GM12878 (cell line): Measurements from ENCODE around the gene CNN1. TPM values are rescaled to one million over a fixed set of nuclear protein-coding genes. Genes with fewer than 3 reads are reported as not detected.

Experiments used
- BACH1 ChIP-seq: fragments of 450-650 bp; IDR thresholded peaks from 2 replicates; pipeline ENCODE4 v1.6.1; 2017; ENCODE audit warnings: mild to moderate bottlenecking, borderline replicate concordance
- BCLAF1 ChIP-seq: fragments of 450-650 bp; IDR thresholded peaks from 2 replicates; pipeline ENCODE4 v1.6.1; 2017; ENCODE audit warnings: antibody characterized with exemption, mild to moderate bottlenecking, moderate library complexity
- BMI1 ChIP-seq: fragments of 450-650 bp; IDR thresholded peaks from 2 replicates; pipeline ENCODE4 v1.6.1; 2016; ENCODE audit warnings: mild to moderate bottlenecking, moderate library complexity, borderline replicate concordance
- GATAD2B ChIP-seq: fragments of 450-650 bp; conservative IDR thresholded peaks from 2 replicates; pipeline ENCODE4 v1.6.1; 2017; ENCODE audit warnings: low read depth, mild to moderate bottlenecking, moderate library complexity
- HDGF ChIP-seq: fragments of 450-650 bp; IDR thresholded peaks from 2 replicates; pipeline ENCODE4 v1.6.1; 2016; ENCODE audit warnings: antibody characterized with exemption
- HSF1 ChIP-seq: fragments of 150-350 bp; IDR thresholded peaks from 2 replicates; pipeline ENCODE4 v1.6.1; 2014; ENCODE audit warnings: mild to moderate bottlenecking, low read depth, low read length
- KLF5 ChIP-seq: fragments of 450-650 bp; IDR thresholded peaks from 2 replicates; pipeline ENCODE4 v1.6.1; 2014; ENCODE audit warnings: mild to moderate bottlenecking; ENCODE audit not compliant: partially characterized antibody
- LARP7 ChIP-seq: fragments of 450-650 bp; IDR thresholded peaks from 2 replicates; pipeline ENCODE4 v1.6.1; 2017; ENCODE audit warnings: mild to moderate bottlenecking
- MEF2A ChIP-seq: IDR thresholded peaks from 2 replicates; pipeline ENCODE4 v1.6.1; 2011; ENCODE audit warnings: low read depth, mild to moderate bottlenecking, low read length, moderate library complexity; ENCODE audit not compliant: insufficient read depth
- MYC ChIP-seq: IDR thresholded peaks from 2 replicates; pipeline ENCODE4 v1.6.1; 2011; ENCODE audit warnings: mild to moderate bottlenecking, low read length, moderate library complexity, inconsistent platforms; ENCODE audit not compliant: insufficient read depth, insufficient replicate concordance, insufficient read length, severe bottlenecking
- NBN ChIP-seq: fragments of 450-650 bp; IDR thresholded peaks from 2 replicates; pipeline ENCODE4 v1.6.1; 2016
- NFIC ChIP-seq: IDR thresholded peaks from 2 replicates; pipeline ENCODE4 v1.6.1; 2012; ENCODE audit warnings: low read depth, mild to moderate bottlenecking, inconsistent platforms, low read length, moderate library complexity
- NFYB ChIP-seq: IDR thresholded peaks from 2 replicates; pipeline ENCODE4 v1.6.1; 2011; ENCODE audit warnings: low read depth, mild to moderate bottlenecking, low read length, improper control_type of control experiment, moderate library complexity; ENCODE audit not compliant: insufficient read depth
- NKRF ChIP-seq: fragments of 450-650 bp; conservative IDR thresholded peaks from 2 replicates; pipeline ENCODE4 v1.6.1; 2017; ENCODE audit warnings: mild to moderate bottlenecking, moderate library complexity
- NR2C1 ChIP-seq: fragments of 450-650 bp; IDR thresholded peaks from 2 replicates; pipeline ENCODE4 v1.6.1; 2017; ENCODE audit warnings: antibody characterized with exemption, mild to moderate bottlenecking, moderate library complexity
- NRF1 ChIP-seq: conservative IDR thresholded peaks from 2 replicates; pipeline ENCODE4 v1.6.1; 2011; ENCODE audit warnings: mild to moderate bottlenecking, low read depth, low read length, improper control_type of control experiment
- PAX5 ChIP-seq: IDR thresholded peaks from 2 replicates; pipeline ENCODE4 v1.6.1; 2011; ENCODE audit warnings: low read depth, low read length, borderline replicate concordance
- PML ChIP-seq: IDR thresholded peaks from 2 replicates; pipeline ENCODE4 v1.6.1; 2012; ENCODE audit warnings: low read length, inconsistent platforms
- POU2F2 ChIP-seq: IDR thresholded peaks from 3 replicates; pipeline ENCODE4 v1.6.1; 2011; ENCODE audit warnings: low read depth, mild to moderate bottlenecking, low read length, borderline replicate concordance
- RUNX3 ChIP-seq: IDR thresholded peaks from 2 replicates; pipeline ENCODE4 v1.6.1; 2012; ENCODE audit warnings: low read length, inconsistent platforms
- SIX5 ChIP-seq: IDR thresholded peaks from 2 replicates; pipeline ENCODE4 v1.6.1; 2011; ENCODE audit warnings: mild to moderate bottlenecking, low read depth, low read length, moderate library complexity; ENCODE audit not compliant: severe bottlenecking
- ZBTB33 ChIP-seq: fragments of 450-650 bp; IDR thresholded peaks from 2 replicates; pipeline ENCODE4 v1.6.1; 2017; ENCODE audit warnings: mild to moderate bottlenecking
- ZNF384 ChIP-seq: IDR thresholded peaks from 2 replicates; pipeline ENCODE4 v1.6.1; 2012; ENCODE audit warnings: low read depth, mild to moderate bottlenecking, low read length, improper control_type of control experiment, borderline replicate concordance
- polyA plus RNA-seq, 11 experiments: library from polyadenylated mRNA; depleted of rRNA in 4 of 11; unstranded in 6 of 11; stranded (reverse) in 5 of 11; fragments of >200 nt; fragmentation: Nextera tagmentation in 4 of 11; fragmentation: Illumina TruSeq in 1 of 11; extraction: Ambion mirVana in 4 of 11; extraction: Trizol in 1 of 11; gene quantifications; 1 replicate in 1 of 11; 2 replicates in 10 of 11; pipeline versions ENCODE4 v1.2.1 to v1.2.3, GENCODE V29; 2011 to 2016; ENCODE audit warnings: inconsistent platforms in 2 of 11, missing spikeins in 2 of 11, low read depth in 1 of 11
- total RNA-seq, 4 experiments: library from RNA; depleted of rRNA in 3 of 4; stranded (reverse); fragments of >200 nt in 3 of 4; fragmentation: Illumina TruSeq in 1 of 4; extraction: Trizol in 1 of 4; gene quantifications; 2 replicates each; pipeline versions ENCODE4 v1.2.1 to v1.2.3, GENCODE V29; 2013 to 2021

CNN1 gene
- total and polyA plus RNA-seq, 10 of the 15 experiments (the other 5 are each of a cell fraction or from before 2014, with no cell fraction given), result 0.03 to 0.58 (median 0.22) TPM; not detected in 1

- TF ChIP-seq NRF1 (peak; percentile 20; the same call in 1 of the 2 replicates), PML (peak; percentile 71; the same call in 1 of the 2 replicates), POU2F2 (peak; percentile 10; the same call in 1 of the 3 replicates), MEF2A (0 out of 2 replicates have a peak, but pooled peaks have one; percentile 3), ZBTB33 (no peak), KLF5 (no peak), NBN (peak; percentile 77), ZNF384 (no peak), NFIC (no peak), GATAD2B (peak; percentile 77), LARP7 (peak; percentile 85), SIX5 (peak; percentile 61), RUNX3 (no peak; the same call in 1 of the 2 replicates), NKRF (peak; percentile 84), HDGF (no peak), HSF1 (no peak), MYC (peak; percentile 69), BCLAF1 (0 out of 2 replicates have a peak, but pooled peaks have one; percentile 62), NFYB (0 out of 2 replicates have a peak, but pooled peaks have one; percentile 3), PAX5 (no peak), BACH1 (peak; percentile 87), NR2C1 (peak; percentile 68), BMI1 (no peak)
These were observed 33.0 kb upstream of the CNN1 start, which contains the start of gene ZNF653 (continued) for GRCh38 chr19:11505504-11506100.
